Hematopoietic multipotent progenitor cell treated with erythropoietin and hydrocortisone succinate and interleukin-3 and kit ligand, for 4 days (in vitro differentiated cells): ENCODE data around the gene PAPPA2.

ENCODE experiments used
- DNase-seq: peaks from one replicate; pipeline ENCODE4 v3.0.0-alpha.2; 2015

PAPPA2 gene

GRCh38 chr1:176816232-176816631, 353.3 kb downstream of the PAPPA2 start:
- no peak for DNase-seq

GRCh38 chr1:176820391-176821031, 357.5 kb downstream of the PAPPA2 start:
- no peak for DNase-seq

- no peak for DNase-seq
These were observed 363.3 kb downstream of the PAPPA2 start for GRCh38 chr1:176826265-176826664.

- DNase-seq, result no peak
These were observed 366.3 kb downstream of the PAPPA2 start for GRCh38 chr1:176829261-176829660.

GRCh38 chr1:176831150-176831549, 368.2 kb downstream of the PAPPA2 start:
- DNase-seq, result no peak

GRCh38 chr1:176837708-176838107, 374.7 kb downstream of the PAPPA2 start:
- no peak for DNase-seq

GRCh38 chr1:176838276-176838995, 375.5 kb downstream of the PAPPA2 start:
- DNase-seq, result no peak

GRCh38 chr1:176839216-176839615, 376.2 kb downstream of the PAPPA2 start:
- DNase-seq, result no peak

- DNase-seq, result no peak
These were observed 378.3 kb downstream of the PAPPA2 start for GRCh38 chr1:176841238-176841637.

GRCh38 chr1:176843352-176844297, 380.6 kb downstream of the PAPPA2 start:
- peak; percentile 38 for DNase-seq

- no peak for DNase-seq
These were observed 384.1 kb downstream of the PAPPA2 start for GRCh38 chr1:176847052-176847451.

- DNase-seq, result no peak
These were observed 386.3 kb downstream of the PAPPA2 start for GRCh38 chr1:176849281-176849680.

GRCh38 chr1:176850871-176851270, 387.9 kb downstream of the PAPPA2 start:
- no peak for DNase-seq

- DNase-seq, result no peak
These were observed 389.1 kb downstream of the PAPPA2 start for GRCh38 chr1:176852124-176852523.

GRCh38 chr1:176853503-176853902, 390.5 kb downstream of the PAPPA2 start:
- no peak for DNase-seq

GRCh38 chr1:176854121-176854520, 391.1 kb downstream of the PAPPA2 start:
- no peak for DNase-seq

GRCh38 chr1:176854758-176855745, 392.1 kb downstream of the PAPPA2 start:
- no peak for DNase-seq

- no peak for DNase-seq
These were observed 394.7 kb downstream of the PAPPA2 start for GRCh38 chr1:176857632-176858031.

- DNase-seq, result no peak
These were observed 395.5 kb downstream of the PAPPA2 start for GRCh38 chr1:176858433-176858916.

GRCh38 chr1:176863613-176864012, 400.6 kb downstream of the PAPPA2 start:
- no peak for DNase-seq

GRCh38 chr1:176864211-176864610, 401.2 kb downstream of the PAPPA2 start:
- DNase-seq, result no peak
